OCI-LY1 (cell line): ENCODE measurements around the gene TTC3.

Experiments
- H2AFZ ChIP-seq: fragments of 200-600 bp; sonication (generic), shearing (Covaris generic); 2 replicates; pipeline ENCODE4 v1.6.0; 2014; ENCODE audit warnings: antibody characterized with exemption, mild to moderate bottlenecking, low read length
- H3F3A ChIP-seq: fragments of 200-600 bp; sonication (generic), shearing (Covaris generic); 2 replicates; pipeline ENCODE4 v1.6.0; 2014; ENCODE audit warnings: mild to moderate bottlenecking, antibody characterized with exemption, low read length, moderate library complexity; ENCODE audit not compliant: insufficient read depth
- H3K27ac ChIP-seq: fragments of 200-600 bp; sonication (generic); 2 replicates; pipeline ENCODE4 v1.5.1; 2014; ENCODE audit warnings: low read length, mixed run types, mild to moderate bottlenecking, low read depth; ENCODE audit not compliant: poor library complexity, severe bottlenecking
- H3K27me3 ChIP-seq: fragments of 200-600 bp; sonication (generic); 2 replicates; pipeline ENCODE4 v1.6.0; 2014; ENCODE audit warnings: antibody characterized with exemption, mild to moderate bottlenecking, low read length, moderate library complexity; ENCODE audit not compliant: insufficient read depth
- H3K36me3 ChIP-seq: fragments of 200-600 bp; sonication (generic); 2 replicates; pipeline ENCODE4 v1.6.1; 2014; ENCODE audit warnings: mild to moderate bottlenecking, antibody characterized with exemption, low read length, moderate library complexity, mixed read lengths; ENCODE audit not compliant: insufficient read depth
- H3K4me1 ChIP-seq: fragments of 200-600 bp; sonication (generic); 2 replicates; pipeline ENCODE4 v1.5.1; 2014; ENCODE audit warnings: mild to moderate bottlenecking, low read length, moderate library complexity; ENCODE audit not compliant: insufficient read depth, severe bottlenecking
- H3K4me2 ChIP-seq: fragments of 200-600 bp; sonication (generic), shearing (Covaris generic); 2 replicates; pipeline ENCODE4 v1.6.1; 2014; ENCODE audit warnings: low read length
- H3K4me3 ChIP-seq: fragments of 200-600 bp; sonication (generic); 2 replicates; pipeline ENCODE4 v1.5.1; 2014; ENCODE audit warnings: low read length, low read depth, mild to moderate bottlenecking, mixed read lengths; ENCODE audit not compliant: poor library complexity, severe bottlenecking
- H3K79me2 ChIP-seq: fragments of 200-600 bp; shearing (Covaris generic); 2 replicates; pipeline ENCODE4 v1.6.1; 2016; ENCODE audit warnings: mixed run types, low read length, mixed read lengths; ENCODE audit not compliant: insufficient read depth
- H3K9ac ChIP-seq: fragments of 200-600 bp; sonication (generic), shearing (Covaris generic); 2 replicates; pipeline ENCODE4 v1.6.1; 2014; ENCODE audit warnings: mild to moderate bottlenecking, low read length, mixed read lengths
- H3K9me2 ChIP-seq: fragments of 200-600 bp; sonication (generic), shearing (Covaris generic); 2 replicates; pipeline ENCODE4 v1.6.1; 2014; ENCODE audit warnings: low read depth, mild to moderate bottlenecking, low read length, mixed read lengths
- H3K9me3 ChIP-seq: fragments of 200-600 bp; shearing (Covaris generic); 2 replicates; pipeline ENCODE4 v1.6.1; 2014; ENCODE audit warnings: low read length, mixed read lengths
- H4K20me1 ChIP-seq: fragments of 200-600 bp; sonication (generic), shearing (Covaris generic); 2 replicates; pipeline ENCODE4 v1.6.0; 2016; ENCODE audit warnings: mild to moderate bottlenecking, low read length; ENCODE audit not compliant: insufficient read depth
- EZH2 ChIP-seq: fragments of 200-600 bp; sonication (generic), shearing (Covaris generic); IDR thresholded peaks from 2 replicates; pipeline ENCODE4 v1.8.0; 2017; ENCODE audit warnings: borderline replicate concordance, mixed run types, mild to moderate bottlenecking, antibody characterized with exemption, low read length, moderate library complexity, mixed read lengths
- TF ChIP-seq, protein P1 (sequence below): fragments of 200-600 bp; sonication (generic), shearing (Covaris generic); IDR thresholded peaks from 2 replicates; pipeline ENCODE4 v1.5.1; 2017; ENCODE audit warnings: mild to moderate bottlenecking, antibody characterized with exemption, low read length, moderate library complexity, mixed read lengths

Gene TTC3

DNA sequence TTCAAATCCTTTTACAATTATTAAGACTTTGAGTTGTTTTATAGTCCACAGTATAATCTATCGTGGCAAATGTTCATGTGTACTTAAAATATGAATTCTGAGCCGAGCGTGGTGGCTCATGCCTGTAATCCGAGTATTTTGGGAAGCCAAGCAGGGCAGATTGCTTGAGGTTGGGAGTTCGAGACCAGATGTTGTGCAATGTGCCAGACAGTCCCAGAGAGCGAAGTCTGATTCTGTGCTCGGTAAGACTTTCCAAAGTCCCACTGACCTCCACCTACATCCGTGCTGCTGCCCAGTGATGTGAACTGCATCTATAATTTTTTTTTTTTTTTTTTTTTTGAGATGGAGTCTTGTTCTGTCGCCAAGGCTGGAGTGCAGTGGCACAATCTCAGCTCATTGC is 141.9 kb downstream of the TTC3 start:
- no peak overlapping the region for H2AFZ ChIP-seq
- no peak overlapping the region for H3K27ac ChIP-seq
- peaks cover 6% of the 10 kb centered on the region; the same call in 1 of the 2 replicates for H3K9me3 ChIP-seq
- H3K36me3 ChIP-seq = 0 out of 2 replicates have a peak, but pooled peaks cover 8% of the 10 kb centered on the region
- no peak overlapping the region for H3K4me2 ChIP-seq
- no peaks in the 10 kb centered on the region for H3K79me2 ChIP-seq
- TF ChIP-seq EZH2 = no peak
- TF ChIP-seq, protein P1, sequence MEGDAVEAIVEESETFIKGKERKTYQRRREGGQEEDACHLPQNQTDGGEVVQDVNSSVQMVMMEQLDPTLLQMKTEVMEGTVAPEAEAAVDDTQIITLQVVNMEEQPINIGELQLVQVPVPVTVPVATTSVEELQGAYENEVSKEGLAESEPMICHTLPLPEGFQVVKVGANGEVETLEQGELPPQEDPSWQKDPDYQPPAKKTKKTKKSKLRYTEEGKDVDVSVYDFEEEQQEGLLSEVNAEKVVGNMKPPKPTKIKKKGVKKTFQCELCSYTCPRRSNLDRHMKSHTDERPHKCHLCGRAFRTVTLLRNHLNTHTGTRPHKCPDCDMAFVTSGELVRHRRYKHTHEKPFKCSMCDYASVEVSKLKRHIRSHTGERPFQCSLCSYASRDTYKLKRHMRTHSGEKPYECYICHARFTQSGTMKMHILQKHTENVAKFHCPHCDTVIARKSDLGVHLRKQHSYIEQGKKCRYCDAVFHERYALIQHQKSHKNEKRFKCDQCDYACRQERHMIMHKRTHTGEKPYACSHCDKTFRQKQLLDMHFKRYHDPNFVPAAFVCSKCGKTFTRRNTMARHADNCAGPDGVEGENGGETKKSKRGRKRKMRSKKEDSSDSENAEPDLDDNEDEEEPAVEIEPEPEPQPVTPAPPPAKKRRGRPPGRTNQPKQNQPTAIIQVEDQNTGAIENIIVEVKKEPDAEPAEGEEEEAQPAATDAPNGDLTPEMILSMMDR = no peak
- no peak overlapping the region for H3K4me3 ChIP-seq
- no peak overlapping the region for H3K9ac ChIP-seq
- no peaks in the 10 kb centered on the region for H3K27me3 ChIP-seq
- no peaks in the 10 kb centered on the region for H3F3A ChIP-seq
- no peaks in the 10 kb centered on the region for H4K20me1 ChIP-seq
- no peaks in the 10 kb centered on the region for H3K9me2 ChIP-seq
- H3K4me1 ChIP-seq = peaks cover 1% of the 10 kb centered on the region

DNA sequence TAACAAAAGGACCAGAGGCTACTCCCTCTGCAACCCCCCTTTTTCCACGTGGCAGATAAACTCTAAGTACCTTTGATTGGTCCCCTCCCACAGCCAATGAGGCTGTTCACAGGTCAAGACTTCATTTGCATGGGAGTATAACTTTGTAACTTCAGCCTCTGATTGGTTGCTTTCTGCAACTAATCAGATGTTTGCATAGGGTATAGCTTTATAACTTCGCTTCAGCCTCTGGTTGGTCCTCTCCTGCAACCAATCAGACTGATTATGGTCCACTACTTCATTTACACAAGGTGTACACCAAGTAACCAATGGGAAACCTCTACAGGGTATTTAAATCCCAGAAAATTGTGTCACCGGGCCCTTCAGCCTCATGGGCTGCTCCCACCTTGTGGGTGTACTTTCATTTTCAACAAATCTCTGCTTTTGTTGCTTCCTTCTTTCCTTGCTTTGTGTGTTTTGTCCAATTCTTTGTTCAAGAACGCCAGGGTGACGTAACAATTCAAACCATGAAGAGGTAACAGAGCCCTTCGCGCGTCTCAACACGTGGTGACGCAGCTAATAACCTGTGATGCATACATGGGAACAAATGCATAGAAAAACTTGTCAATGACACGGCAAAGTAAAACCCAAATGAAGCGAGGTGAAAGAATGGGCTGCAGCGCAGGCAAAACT is 146.8 kb downstream of the TTC3 start:
- Histone ChIP-seq H3K4me2 (peak overlapping the region; percentile 82), H3K27ac (no peak overlapping the region), H2AFZ (no peak overlapping the region), H3K36me3 (peaks cover 27% of the 10 kb centered on the region), H3K9me2 (no peaks in the 10 kb centered on the region), H3F3A (no peaks in the 10 kb centered on the region; the same call in 1 of the 2 replicates), H3K79me2 (peaks cover 8% of the 10 kb centered on the region), H3K9me3 (no peaks in the 10 kb centered on the region), H3K4me1 (peaks cover 14% of the 10 kb centered on the region), H4K20me1 (no peaks in the 10 kb centered on the region), H3K27me3 (no peaks in the 10 kb centered on the region), H3K9ac (peak overlapping the region; percentile 48; the same call in 1 of the 2 replicates), H3K4me3 (peak overlapping the region; percentile 63)
- TF ChIP-seq, protein P1 = no peak
- no peak for TF ChIP-seq EZH2

DNA sequence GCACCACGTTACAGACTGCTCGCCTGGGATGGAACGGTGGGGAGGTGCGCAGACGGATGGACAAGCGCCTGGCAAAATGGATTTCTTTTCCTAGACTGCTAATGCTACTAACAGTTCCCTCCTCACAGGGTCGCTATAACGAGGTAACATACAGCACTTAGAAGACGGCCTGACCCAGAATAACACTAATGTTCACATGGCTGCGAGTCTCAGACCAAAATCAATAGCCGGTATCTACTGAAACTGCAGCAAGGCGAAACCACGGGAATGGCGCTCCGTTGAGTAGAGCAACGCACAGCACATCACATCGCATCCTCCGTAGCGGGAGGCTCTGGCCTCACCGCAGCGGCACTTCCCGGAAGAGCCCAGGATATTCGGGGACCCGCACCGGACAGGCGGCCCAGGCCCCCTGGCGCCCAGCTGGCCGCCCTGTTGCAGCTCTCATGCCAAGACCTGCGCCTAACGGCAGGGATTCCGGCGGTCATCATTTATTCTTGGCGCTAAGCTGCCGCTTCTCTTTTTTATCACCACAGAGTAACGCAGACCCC is 147.5 kb downstream of the TTC3 start:
- H3K4me1 ChIP-seq = peaks cover 14% of the 10 kb centered on the region
- no peaks in the 10 kb centered on the region for H3K9me2 ChIP-seq
- TF ChIP-seq, protein P1 = no peak
- TF ChIP-seq EZH2 = no peak
- H3K36me3 ChIP-seq = peaks cover 33% of the 10 kb centered on the region
- peaks cover 12% of the 10 kb centered on the region for H3K79me2 ChIP-seq
- H3K9ac ChIP-seq = peak overlapping the region; percentile 48
- H2AFZ ChIP-seq = peak overlapping the region; percentile 32; the same call in 1 of the 2 replicates
- H3K4me2 ChIP-seq = peak overlapping the region; percentile 82
- H3K9me3 ChIP-seq = no peaks in the 10 kb centered on the region
- peak overlapping the region; percentile 34 for H3K27ac ChIP-seq
- H4K20me1 ChIP-seq = no peaks in the 10 kb centered on the region
- no peaks in the 10 kb centered on the region for H3K27me3 ChIP-seq
- H3F3A ChIP-seq = no peaks in the 10 kb centered on the region; the same call in 1 of the 2 replicates
- peak overlapping the region; percentile 63 for H3K4me3 ChIP-seq
